Measurements from ENCODE around the gene MED13. TPM values are rescaled to one million over a fixed set of nuclear protein-coding genes. Genes with fewer than 3 reads are reported as not detected.

The MED13 gene
- total and polyA plus RNA-seq, 2 experiments from 2014 or later, result 6.6 to 51.2 TPM

- H3K4me2 ChIP-seq, result peak overlapping the region; percentile 86
- H3K9me3 ChIP-seq (ENCODE audit: low read depth), result no peaks in the 10 kb centered on the region
- 14% methylated on average over 1 of the region's 1 CpG for WGBS (ENCODE audit: low lambda C conversion rate, missing lambda C conversion rate)
- peaks cover 25% of the 10 kb centered on the region for H3K4me1 ChIP-seq (ENCODE audit: insufficient read depth)
- no peaks in the 10 kb centered on the region for H3K27me3 ChIP-seq
- TF ChIP-seq EZH2phosphoT487 (IDR thresholded peaks at IDR 0.05; ENCODE audit: low read depth, severe bottlenecking, unreplicated experiment), result no peak
- no peak for TF ChIP-seq CTCF (IDR thresholded peaks at IDR 0.05; ENCODE audit: poor library complexity)
- no peak for TF ChIP-seq EZH2 (IDR thresholded peaks at IDR 0.05; ENCODE audit: borderline replicate concordance)
- peak overlapping the region; percentile 51 for H3K4me3 ChIP-seq
- H3K36me3 ChIP-seq (replicated peaks; ENCODE audit: insufficient read depth, low read depth), result no peaks in the 10 kb centered on the region
- H3K27ac ChIP-seq, result no peak overlapping the region
- peaks cover 80% of the 10 kb centered on the region for H3K79me2 ChIP-seq
- no peak overlapping the region for H2AFZ ChIP-seq
- peaks cover 77% of the 10 kb centered on the region for H4K20me1 ChIP-seq (ENCODE audit: insufficient read depth, poor library complexity, severe bottlenecking)
- no peaks in the 10 kb centered on the region for H3K9me2 ChIP-seq (replicated peaks; ENCODE audit: insufficient read depth)
- DNase-seq (ENCODE audit: low spot score), result no peak
These were observed 2.8 kb downstream of the MED13 start for GRCh38 chr17:62062302-62062701.

GRCh38 chr17:62059414-62059813, 5.7 kb downstream of the MED13 start:
- Histone ChIP-seq H4K20me1 (ENCODE audit: insufficient read depth, poor library complexity, severe bottlenecking) (peaks cover 100% of the 10 kb centered on the region), H2AFZ (no peak overlapping the region), H3K4me1 (ENCODE audit: insufficient read depth) (peaks cover 29% of the 10 kb centered on the region), H3K9me3 (ENCODE audit: low read depth) (no peaks in the 10 kb centered on the region), H3K4me2 (peak overlapping the region; percentile 51), H3K27ac (no peak overlapping the region), H3K79me2 (peaks cover 100% of the 10 kb centered on the region), H3K27me3 (no peaks in the 10 kb centered on the region), H3K9me2 (replicated peaks; ENCODE audit: insufficient read depth) (no peaks in the 10 kb centered on the region), H3K36me3 (replicated peaks; ENCODE audit: insufficient read depth, low read depth) (no peaks in the 10 kb centered on the region), H3K4me3 (no peak overlapping the region)
- WGBS (ENCODE audit: low lambda C conversion rate, missing lambda C conversion rate), result 83% methylated on average over 3 of the region's 3 CpGs
- no peak for DNase-seq (ENCODE audit: low spot score)
- no peak for TF ChIP-seq CTCF (IDR thresholded peaks at IDR 0.05; ENCODE audit: poor library complexity)
- TF ChIP-seq EZH2phosphoT487 (IDR thresholded peaks at IDR 0.05; ENCODE audit: low read depth, severe bottlenecking, unreplicated experiment), result no peak
- TF ChIP-seq EZH2 (IDR thresholded peaks at IDR 0.05; ENCODE audit: borderline replicate concordance), result no peak

GRCh38 chr17:62058611-62059010, 6.5 kb downstream of the MED13 start:
- Histone ChIP-seq H4K20me1 (ENCODE audit: insufficient read depth, poor library complexity, severe bottlenecking) (peaks cover 100% of the 10 kb centered on the region), H3K4me1 (ENCODE audit: insufficient read depth) (peaks cover 29% of the 10 kb centered on the region), H3K4me2 (no peak overlapping the region), H2AFZ (no peak overlapping the region), H3K9me3 (ENCODE audit: low read depth) (no peaks in the 10 kb centered on the region), H3K27ac (no peak overlapping the region), H3K9me2 (replicated peaks; ENCODE audit: insufficient read depth) (no peaks in the 10 kb centered on the region), H3K4me3 (no peak overlapping the region), H3K79me2 (peaks cover 100% of the 10 kb centered on the region), H3K27me3 (no peaks in the 10 kb centered on the region), H3K36me3 (replicated peaks; ENCODE audit: insufficient read depth, low read depth) (no peaks in the 10 kb centered on the region)
- TF ChIP-seq EZH2phosphoT487 (IDR thresholded peaks at IDR 0.05; ENCODE audit: low read depth, severe bottlenecking, unreplicated experiment), result no peak
- TF ChIP-seq CTCF (IDR thresholded peaks at IDR 0.05; ENCODE audit: poor library complexity), result no peak
- no peak for TF ChIP-seq EZH2 (IDR thresholded peaks at IDR 0.05; ENCODE audit: borderline replicate concordance)
- no peak for DNase-seq (ENCODE audit: low spot score)
- WGBS (ENCODE audit: low lambda C conversion rate, missing lambda C conversion rate), result 70% methylated on average over 4 of the region's 4 CpGs

GRCh38 chr17:62057696-62058095, 7.4 kb downstream of the MED13 start:
- TF ChIP-seq CTCF (IDR thresholded peaks at IDR 0.05; ENCODE audit: poor library complexity) (no peak), EZH2phosphoT487 (IDR thresholded peaks at IDR 0.05; ENCODE audit: low read depth, severe bottlenecking, unreplicated experiment) (no peak), EZH2 (IDR thresholded peaks at IDR 0.05; ENCODE audit: borderline replicate concordance) (no peak)
- no peak overlapping the region for H3K27ac ChIP-seq
- no peaks in the 10 kb centered on the region for H3K27me3 ChIP-seq
- H2AFZ ChIP-seq, result no peak overlapping the region
- WGBS (ENCODE audit: low lambda C conversion rate, missing lambda C conversion rate), result 79% methylated on average over 1 of the region's 1 CpG
- peaks cover 100% of the 10 kb centered on the region for H3K79me2 ChIP-seq
- H3K9me2 ChIP-seq (replicated peaks; ENCODE audit: insufficient read depth), result no peaks in the 10 kb centered on the region
- H4K20me1 ChIP-seq (ENCODE audit: insufficient read depth, poor library complexity, severe bottlenecking), result peaks cover 100% of the 10 kb centered on the region
- no peak overlapping the region for H3K4me2 ChIP-seq
- peaks cover 23% of the 10 kb centered on the region for H3K4me1 ChIP-seq (ENCODE audit: insufficient read depth)
- H3K4me3 ChIP-seq, result no peak overlapping the region
- DNase-seq (ENCODE audit: low spot score), result no peak
- H3K36me3 ChIP-seq (replicated peaks; ENCODE audit: insufficient read depth, low read depth), result no peaks in the 10 kb centered on the region
- no peaks in the 10 kb centered on the region for H3K9me3 ChIP-seq (ENCODE audit: low read depth)

All from hepatocyte (in vitro differentiated cells).